K562 (cell line): Measurements from ENCODE around the gene TTC38. TPM values are rescaled to one million over a fixed set of nuclear protein-coding genes. Genes with fewer than 3 reads are reported as not detected.

Experiments used
- ATAC-seq: fragments of 200-7000 bp; cut with Tn5 transposase; 3 replicates; pipeline ENCODE4 v1.9.1; 2020; ENCODE audit warnings: moderate library complexity
- BruUV-seq: library from RNA; stranded (reverse); fragments of 400-500 nt; replicated peaks from 2 replicates; lab custom pipeline; 2021; lab: Mats Ljungman, UMichigan
- CTCF ChIA-PET: fragments of 300-600 bp; formaldehyde crosslinking; extraction: SDS; loops from one replicate; lab custom pipeline; 2021; ENCODE audit warnings: low intra/inter-chr PET ratio; lab: Yijun Ruan, JAX
- POLR2A ChIA-PET: fragments of 300-600, 350-650 bp; sonication (Branson Sonifier 250); formaldehyde crosslinking; extraction: SDS; loops from one replicate; lab custom pipeline; 2021; ENCODE audit warnings: antibody characterized with exemption, inconsistent platforms; lab: Yijun Ruan, JAX
- DNase-seq, 4 experiments: peaks; one replicate each; pipeline versions ENCODE4 v3.0.0 to v3.0.0-alpha.2; 2011 to 2018; ENCODE audit warnings: low spot score in 3 of 4, mixed read lengths in 3 of 4; ENCODE audit errors: extremely low read depth in 1 of 4
- FAIRE-seq: peaks from 2 replicates; lab custom pipeline; 2011; peaks lifted over from hg19 to GRCh38; lab: Jason Lieb, UNC
- H2AFZ ChIP-seq: 2 replicates; pipeline ENCODE4 v1.6.0; 2011; ENCODE audit warnings: low read depth, low read length, control low read depth, inconsistent platforms
- H3K27ac ChIP-seq: fragments of 200-600 bp; 3 replicates; pipeline ENCODE4 v1.8.0; 2011; ENCODE audit warnings: low read depth, mild to moderate bottlenecking, control low read depth, inconsistent platforms, low read length, moderate library complexity, mixed read lengths; ENCODE audit errors: extremely low read depth
- H3K27me3 ChIP-seq, 2 experiments: fragments of 300-600 bp in 1 of 2; 2 replicates in 1 of 2; 3 replicates in 1 of 2; pipeline versions ENCODE4 v1.6.0 to v1.8.0; 2011; ENCODE audit warnings: inconsistent platforms in 2 of 2, low read length in 2 of 2, mild to moderate bottlenecking in 1 of 2, mixed read lengths in 1 of 2, moderate library complexity in 1 of 2; ENCODE audit not compliant: control insufficient read depth in 2 of 2, insufficient read depth in 2 of 2
- H3K36me3 ChIP-seq: fragments of 300-600 bp; 3 replicates; pipeline ENCODE4 v1.8.0; 2011; ENCODE audit warnings: mild to moderate bottlenecking, low read length, inconsistent platforms; ENCODE audit not compliant: control insufficient read depth, insufficient read depth
- H3K4me1 ChIP-seq, 2 experiments: fragments of 200-600 bp in 1 of 2; replicated peaks in 1 of 2; 2 replicates in 1 of 2; 3 replicates in 1 of 2; pipeline versions ENCODE4 v1.5.1 to v1.8.0; 2011; ENCODE audit warnings: inconsistent platforms in 2 of 2, low read length in 2 of 2, mild to moderate bottlenecking in 1 of 2, mixed read lengths in 1 of 2, moderate library complexity in 1 of 2; ENCODE audit not compliant: control insufficient read depth in 2 of 2, insufficient read depth in 2 of 2
- H3K4me2 ChIP-seq: 2 replicates; pipeline ENCODE4 v1.6.1; 2011; ENCODE audit warnings: low read length, control low read depth, inconsistent platforms, mixed read lengths; ENCODE audit not compliant: insufficient read depth
- H3K4me3 ChIP-seq: fragments of 200-600 bp; sonication (generic), shearing (Covaris generic); 2 replicates; pipeline ENCODE4 v1.5.1; 2016; ENCODE audit warnings: control low read depth, inconsistent platforms
- H3K79me2 ChIP-seq: fragments of 200-600 bp; 3 replicates; pipeline ENCODE4 v1.8.0; 2011; ENCODE audit warnings: low read length, inconsistent platforms; ENCODE audit not compliant: control insufficient read depth, insufficient read depth
- H3K9ac ChIP-seq, 2 experiments: 2 replicates each; pipeline versions ENCODE4 v1.6.0 to v1.6.1; 2011; ENCODE audit warnings: low read depth in 2 of 2, low read length in 2 of 2, control low read depth in 1 of 2, inconsistent platforms in 1 of 2, mild to moderate bottlenecking in 1 of 2, mixed read lengths in 1 of 2; ENCODE audit not compliant: insufficient read depth in 1 of 2
- H3K9me1 ChIP-seq: one replicate; pipeline ENCODE4 v1.6.0; 2011; ENCODE audit warnings: inconsistent platforms, mild to moderate bottlenecking, low read length, moderate library complexity; ENCODE audit not compliant: control insufficient read depth, insufficient read depth
- H3K9me3 ChIP-seq: replicated peaks from 2 replicates; pipeline ENCODE4 v1.5.1; 2011; ENCODE audit warnings: low read depth, low read length, inconsistent platforms; ENCODE audit not compliant: control insufficient read depth, insufficient read depth
- H4K20me1 ChIP-seq: replicated peaks from 2 replicates; pipeline ENCODE4 v1.6.1; 2011; ENCODE audit warnings: low read length, inconsistent platforms, mixed read lengths; ENCODE audit not compliant: control insufficient read depth, insufficient read depth
- CEBPG ChIP-seq, 3 experiments: fragments of 200-800 bp in 1 of 3; sonication (Bioruptor generic) in 1 of 3; sonication (generic) in 1 of 3; formaldehyde crosslinking in 1 of 3; IDR thresholded peaks in 2 of 3; conservative IDR thresholded peaks in 1 of 3; 2 replicates each; pipeline versions ENCODE4 v1.6.1 to v1.8.0; 2016 to 2022; ENCODE audit warnings: missing compliant biosample characterization in 2 of 3, missing genetic modification characterization in 2 of 3, mild to moderate bottlenecking in 1 of 3, missing genetic modification reagents in 1 of 3
- DDX20 ChIP-seq: fragments of 450-650 bp; IDR thresholded peaks from 2 replicates; pipeline ENCODE4 v1.6.1; 2016; ENCODE audit warnings: missing genetic modification characterization, low read depth, mild to moderate bottlenecking, missing compliant biosample characterization, moderate library complexity
- NCOA2 ChIP-seq, 2 experiments: fragments of 450-650 bp; IDR thresholded peaks; 2 replicates each; pipeline ENCODE4 v1.6.1; 2018; ENCODE audit warnings: mild to moderate bottlenecking in 2 of 2, moderate library complexity in 1 of 2; ENCODE audit not compliant: partially characterized antibody in 2 of 2
- NELFE ChIP-seq: IDR thresholded peaks from 2 replicates; pipeline ENCODE4 v1.6.1; 2011; ENCODE audit warnings: mild to moderate bottlenecking; ENCODE audit not compliant: insufficient read depth, insufficient read length
- SMAD1 ChIP-seq: fragments of 150-350 bp; IDR thresholded peaks from 2 replicates; pipeline ENCODE4 v1.6.1; 2014; ENCODE audit warnings: low read length, low read depth; ENCODE audit not compliant: partially characterized antibody
- ZNF140 ChIP-seq: fragments of 250-450 bp; sonication (Bioruptor Pico); IDR thresholded peaks from 2 replicates; pipeline ENCODE4 v1.8.0; 2021; ENCODE audit warnings: moderate library complexity, mild to moderate bottlenecking, inconsistent platforms
- ZNF586 ChIP-seq: fragments of 450-650 bp; formaldehyde crosslinking; conservative IDR thresholded peaks from 2 replicates; pipeline ENCODE4 v1.4.0; 2020; ENCODE audit warnings: mild to moderate bottlenecking, moderate library complexity
- WGBS: fragments of 100-300 bp; shearing (Covaris generic); methylation state at CpG from one replicate; pipeline ENCODE4 v1.1.6; 2016; ENCODE audit warnings: low coverage, mixed read lengths; ENCODE audit not compliant: insufficient coverage; ENCODE audit errors: missing lambda C conversion rate; 5-methylcytosine and 5-hydroxymethylcytosine counted together
- in situ Hi-C: fragments of 300-500 bp; cut with MboI; formaldehyde crosslinking; loops from 4 replicates; pipeline ENCODE4 v1.15.0; 2018; ENCODE audit warnings: inconsistent platforms, mixed read lengths
- intact Hi-C: fragments of 100-400 bp; cut with micrococcal nuclease; formaldehyde crosslinking; loops from 2 replicates; pipeline ENCODE4 v1.14.2; 2022
- polyA plus RNA-seq, 8 experiments: library from polyadenylated mRNA; depleted of rRNA in 4 of 8; stranded (reverse) in 5 of 8; unstranded in 3 of 8; fragments of >200 nt; fragmentation: Nextera tagmentation in 2 of 8; fragmentation: Illumina TruSeq in 1 of 8; extraction: Ambion mirVana in 2 of 8; extraction: Trizol in 1 of 8; gene quantifications; 2 replicates each; pipeline versions ENCODE4 v1.2.1 to v1.2.3, GENCODE V29; 2011 to 2014; ENCODE audit warnings: inconsistent platforms in 1 of 8, missing spikeins in 1 of 8
- total RNA-seq, 7 experiments: library from RNA; depleted of rRNA in 6 of 7; stranded (reverse); fragments of >200 nt in 6 of 7; fragmentation: Illumina TruSeq in 2 of 7; extraction: Trizol in 2 of 7; gene quantifications; 2 replicates each; pipeline versions ENCODE4 v1.2.1 to v1.2.3, GENCODE V29; 2011 to 2021; ENCODE audit warnings: low replicate concordance in 1 of 7

TTC38 gene
- total and polyA plus RNA-seq, 9 of the 15 experiments (the other 6 are each of a cell fraction or from before 2014, with no cell fraction given): 0.84 to 28.4 (median 18.1) TPM

- BruUV-seq: no TSS peak
- H3K9me1 ChIP-seq: no peaks in the 10 kb centered on the region
- in situ Hi-C loops (loop anchor here (25.0 kb wide), 1 partner anchor 311 kb away; no protein-coding TSS in a partner anchor), intact Hi-C loops (no loop called here)
- no peak for DNase-seq
- peaks cover 52% of the 10 kb centered on the region; the same call in 2 of the 3 replicates for H3K36me3 ChIP-seq
- no peak for TF ChIP-seq DDX20 (tag)
- no peak for TF ChIP-seq ZNF140 (CRISPR knock-in tag)
- no peak for TF ChIP-seq SMAD1
- no peak for TF ChIP-seq CEBPG (CRISPR knock-in tag; IDR thresholded peaks at IDR 0.05)
- TF ChIP-seq CEBPG (tag; conservative IDR thresholded peaks at IDR 0.05 in 1 of 2, IDR thresholded peaks at IDR 0.05 in 1 of 2): no peak
- TF ChIP-seq NELFE: no peak
- no peak for TF ChIP-seq ZNF586 (CRISPR knock-in tag)
- TF ChIP-seq NCOA2 (IDR thresholded peaks at IDR 0.05; ENCODE audit: partially characterized antibody in 2 of 2): no peak
- no peaks in the 10 kb centered on the region for H3K27me3 ChIP-seq
- H3K9me3 ChIP-seq: no peaks in the 10 kb centered on the region
- H3K4me3 ChIP-seq: no peak overlapping the region
- no peaks in the 10 kb centered on the region for H3K4me1 ChIP-seq
- no peak overlapping the region for H3K9ac ChIP-seq
- H3K27ac ChIP-seq: no peak overlapping the region
- WGBS: 97% methylated on average over 5 of the region's 19 CpGs
- H3K79me2 ChIP-seq: no peaks in the 10 kb centered on the region
- ChIA-PET POLR2A (interaction anchor here (1.0 to 1.4 kb wide), 2 partner anchors 10 to 12 kb away, joined by 3 read pairs; no protein-coding TSS in a partner anchor), CTCF (no interaction called here)
- FAIRE-seq: no peak
- H2AFZ ChIP-seq: no peak overlapping the region
- no peak for ATAC-seq
- H4K20me1 ChIP-seq: no peaks in the 10 kb centered on the region
- no peak overlapping the region for H3K4me2 ChIP-seq
Measured at GRCh38 chr22:46323162-46323561, 55.4 kb downstream of the TTC38 start.
